Caco-2 (cell line): ENCODE results near the gene POGZ. TPM values are rescaled to one million over a fixed set of nuclear protein-coding genes. Genes with fewer than 3 reads are reported as not detected.

Source experiments
- BruUV-seq: library from RNA; stranded (reverse); fragments of 400-500 nt; replicated peaks from 2 replicates; lab custom pipeline; 2021; lab: Mats Ljungman, UMichigan
- CTCF ChIA-PET: fragments of 300-600 bp; sonication (Branson Sonifier 250); formaldehyde crosslinking; loops from one replicate; lab custom pipeline; 2022; ENCODE audit warnings: antibody characterized with exemption; lab: Charles Lee
- POLR2A ChIA-PET: fragments of 300-600 bp; sonication (Branson Sonifier 250); formaldehyde crosslinking; loops from one replicate; lab custom pipeline; 2022; ENCODE audit warnings: antibody characterized with exemption; lab: Charles Lee
- DNase-seq, 2 experiments: peaks; one replicate each; pipeline versions ENCODE4 v3.0.0 to v3.0.0-alpha.2; 2020 to 2022
- H3K27me3 ChIP-seq: replicated peaks from 2 replicates; pipeline ENCODE4 v1.6.0; 2011; ENCODE audit warnings: low read length; ENCODE audit not compliant: control insufficient read depth, insufficient read depth
- H3K36me3 ChIP-seq: 2 replicates; pipeline ENCODE4 v1.5.1; 2011; ENCODE audit warnings: low read length; ENCODE audit not compliant: control insufficient read depth, insufficient read depth
- H3K4me1 ChIP-seq: fragments of 250-450 bp; sonication (Bioruptor Pico); 2 replicates; pipeline ENCODE4 v1.5.1; 2020; ENCODE audit warnings: mild to moderate bottlenecking
- H3K4me3 ChIP-seq: 2 replicates; pipeline ENCODE4 v1.5.1; 2011; ENCODE audit warnings: low read depth, mild to moderate bottlenecking, control low read depth, low read length
- H3K9me3 ChIP-seq: fragments of 250-450 bp; sonication (Bioruptor Pico); 2 replicates; pipeline ENCODE4 v1.5.1; 2020; ENCODE audit warnings: mild to moderate bottlenecking, moderate library complexity
- H3K27ac Mint-ChIP-seq: one replicate; pipeline ENCODE4 v1.8.0; 2022; ENCODE audit warnings: mixed read lengths; ENCODE audit not compliant: unreplicated experiment
- H3K27me3 Mint-ChIP-seq: one replicate; pipeline ENCODE4 v1.8.0; 2022; ENCODE audit warnings: mixed read lengths; ENCODE audit not compliant: insufficient read depth, unreplicated experiment
- H3K36me3 Mint-ChIP-seq: one replicate; pipeline ENCODE4 v1.8.0; 2022; ENCODE audit warnings: mild to moderate bottlenecking, mixed read lengths; ENCODE audit not compliant: insufficient read depth, unreplicated experiment
- H3K4me1 Mint-ChIP-seq: one replicate; pipeline ENCODE4 v1.8.0; 2022; ENCODE audit warnings: low read depth, mixed read lengths; ENCODE audit not compliant: unreplicated experiment
- H3K4me3 Mint-ChIP-seq: one replicate; pipeline ENCODE4 v1.8.0; 2022; ENCODE audit warnings: mild to moderate bottlenecking, moderate library complexity, mixed read lengths; ENCODE audit not compliant: unreplicated experiment
- H3K9me3 Mint-ChIP-seq: one replicate; pipeline ENCODE4 v1.8.0; 2022; ENCODE audit warnings: mixed read lengths; ENCODE audit not compliant: unreplicated experiment
- intact Hi-C: fragments of 100-400 bp; cut with micrococcal nuclease; formaldehyde crosslinking; loops from one replicate; pipeline ENCODE4 v1.10.0; 2022; ENCODE audit not compliant: unreplicated experiment
- total RNA-seq: library from RNA; stranded (reverse); gene quantifications from 2 replicates; pipeline ENCODE4 v1.2.3, GENCODE V29; 2022
- TF ChIP-seq, protein P1 (sequence below), 2 experiments: fragments of 200-600 bp in 1 of 2; IDR thresholded peaks; 1 replicate in 1 of 2; 2 replicates in 1 of 2; pipeline versions ENCODE4 v1.5.1 to v1.8.0; 2011 to 2022; ENCODE audit warnings: antibody characterized with exemption in 1 of 2, control low read depth in 1 of 2, inconsistent platforms in 1 of 2, low read depth in 1 of 2, low read length in 1 of 2, mild to moderate bottlenecking in 1 of 2, moderate library complexity in 1 of 2; ENCODE audit not compliant: insufficient read depth in 1 of 2, severe bottlenecking in 1 of 2, unreplicated experiment in 1 of 2

POGZ gene
- total RNA-seq, 1 experiment from 2014 or later: 80.0 TPM

- BruUV-seq: no TSS peak
- Mint-ChIP-seq H3K9me3 (no peaks in the 10 kb centered on the region), H3K36me3 (no peaks in the 10 kb centered on the region), H3K27ac (no peak overlapping the region), H3K4me1 (peaks cover 30% of the 10 kb centered on the region), H3K4me3 (no peak overlapping the region), H3K27me3 (no peaks in the 10 kb centered on the region)
- H3K4me1 ChIP-seq: peaks cover 47% of the 10 kb centered on the region
- no peak for DNase-seq
- H3K9me3 ChIP-seq: no peaks in the 10 kb centered on the region
- no peaks in the 10 kb centered on the region for H3K36me3 ChIP-seq
- intact Hi-C loops: no loop called here
- CTCF ChIA-PET: no interaction called here
- POLR2A ChIA-PET: interaction anchor here (0.7 to 1.0 kb wide), 2 partner anchors 8 to 9 kb away, joined by 3 to 7 read pairs; no protein-coding TSS in a partner anchor
- TF ChIP-seq, protein P1, sequence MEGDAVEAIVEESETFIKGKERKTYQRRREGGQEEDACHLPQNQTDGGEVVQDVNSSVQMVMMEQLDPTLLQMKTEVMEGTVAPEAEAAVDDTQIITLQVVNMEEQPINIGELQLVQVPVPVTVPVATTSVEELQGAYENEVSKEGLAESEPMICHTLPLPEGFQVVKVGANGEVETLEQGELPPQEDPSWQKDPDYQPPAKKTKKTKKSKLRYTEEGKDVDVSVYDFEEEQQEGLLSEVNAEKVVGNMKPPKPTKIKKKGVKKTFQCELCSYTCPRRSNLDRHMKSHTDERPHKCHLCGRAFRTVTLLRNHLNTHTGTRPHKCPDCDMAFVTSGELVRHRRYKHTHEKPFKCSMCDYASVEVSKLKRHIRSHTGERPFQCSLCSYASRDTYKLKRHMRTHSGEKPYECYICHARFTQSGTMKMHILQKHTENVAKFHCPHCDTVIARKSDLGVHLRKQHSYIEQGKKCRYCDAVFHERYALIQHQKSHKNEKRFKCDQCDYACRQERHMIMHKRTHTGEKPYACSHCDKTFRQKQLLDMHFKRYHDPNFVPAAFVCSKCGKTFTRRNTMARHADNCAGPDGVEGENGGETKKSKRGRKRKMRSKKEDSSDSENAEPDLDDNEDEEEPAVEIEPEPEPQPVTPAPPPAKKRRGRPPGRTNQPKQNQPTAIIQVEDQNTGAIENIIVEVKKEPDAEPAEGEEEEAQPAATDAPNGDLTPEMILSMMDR (IDR thresholded peaks at IDR 0.05; ENCODE audit: insufficient read depth in 1 of 2, low read depth in 1 of 2, low read length in 1 of 2, severe bottlenecking in 1 of 2, unreplicated experiment in 1 of 2): no peak
- no peak overlapping the region for H3K4me3 ChIP-seq
- H3K27me3 ChIP-seq: no peaks in the 10 kb centered on the region
Measured at GRCh38 chr1:151504252-151504651, 45.0 kb upstream of the POGZ start.

DNA sequence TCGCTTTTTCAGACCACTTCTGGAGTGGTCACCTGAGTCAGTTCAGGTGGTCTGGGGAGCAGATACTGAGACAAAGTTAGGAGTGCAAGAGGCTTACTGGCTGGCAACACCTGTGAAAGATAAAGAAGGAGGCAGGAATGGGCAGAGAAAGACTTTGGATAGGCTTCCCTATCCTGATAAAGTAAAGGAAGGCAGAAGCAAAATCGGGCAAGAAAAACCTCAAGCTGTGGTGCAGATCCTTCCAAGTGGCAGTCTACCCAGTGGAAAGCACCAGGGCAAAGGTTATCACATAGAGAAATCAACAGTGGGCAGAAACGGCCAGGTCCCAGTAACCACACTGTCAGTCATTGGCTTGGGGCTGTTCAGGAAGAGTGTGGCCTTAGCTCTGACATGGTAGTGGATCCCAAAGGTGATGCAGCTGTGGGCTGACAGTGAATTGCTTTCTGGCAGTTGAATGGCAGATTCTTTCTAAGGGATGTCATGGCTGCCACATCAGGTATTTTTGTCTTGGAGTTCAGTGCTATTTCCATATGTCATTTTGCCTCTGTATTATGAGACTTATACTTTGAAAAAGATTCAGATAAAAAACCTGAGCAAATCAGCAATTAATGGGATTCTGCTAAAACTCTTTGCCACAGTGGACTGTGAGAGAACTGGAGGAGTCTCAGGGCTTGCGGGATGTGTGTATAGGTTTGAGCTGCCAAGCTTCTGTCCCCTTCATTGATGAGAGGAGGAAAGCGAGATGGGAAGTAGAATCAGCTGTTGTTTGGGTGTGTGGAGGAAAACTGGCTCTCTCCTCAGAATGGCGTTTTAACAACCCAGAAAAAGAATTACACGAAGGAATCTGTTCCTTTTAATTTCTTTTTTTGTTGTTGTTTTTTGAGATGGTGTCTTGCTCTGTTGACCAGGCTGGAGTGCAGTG, 43.8 kb upstream of the POGZ start:
- Histone ChIP-seq H3K4me3 (no peak overlapping the region), H3K4me1 (peaks cover 40% of the 10 kb centered on the region), H3K36me3 (no peaks in the 10 kb centered on the region), H3K27me3 (no peaks in the 10 kb centered on the region), H3K9me3 (no peaks in the 10 kb centered on the region)
- Mint-ChIP-seq H3K4me1 (peaks cover 30% of the 10 kb centered on the region), H3K9me3 (no peaks in the 10 kb centered on the region), H3K36me3 (no peaks in the 10 kb centered on the region), H3K27me3 (no peaks in the 10 kb centered on the region), H3K4me3 (peak overlapping the region; percentile 5), H3K27ac (peak overlapping the region; percentile 79)
- no TSS peak for BruUV-seq
- TF ChIP-seq, protein P1 (IDR thresholded peaks at IDR 0.05; ENCODE audit: insufficient read depth in 1 of 2, low read depth in 1 of 2, low read length in 1 of 2, severe bottlenecking in 1 of 2, unreplicated experiment in 1 of 2): no peak
- intact Hi-C loops: no loop called here
- ChIA-PET CTCF (no interaction called here), POLR2A (interaction anchor here (0.5 to 0.9 kb wide), 2 partner anchors 8 to 37 kb away, joined by 4 to 5 read pairs; partner anchors contain the start of genes CGN and TUFT1)
- DNase-seq: no peak

- Histone ChIP-seq H3K4me1 (peaks cover 40% of the 10 kb centered on the region), H3K36me3 (no peaks in the 10 kb centered on the region), H3K9me3 (no peaks in the 10 kb centered on the region), H3K4me3 (no peak overlapping the region), H3K27me3 (no peaks in the 10 kb centered on the region)
- intact Hi-C loops: no loop called here
- Mint-ChIP-seq H3K4me3 (peak overlapping the region; percentile 5), H3K9me3 (no peaks in the 10 kb centered on the region), H3K4me1 (peaks cover 26% of the 10 kb centered on the region), H3K36me3 (no peaks in the 10 kb centered on the region), H3K27ac (peak overlapping the region; percentile 79), H3K27me3 (no peaks in the 10 kb centered on the region)
- ChIA-PET POLR2A (interaction anchor here (0.5 to 0.9 kb wide), 3 partner anchors 9 to 57 kb away, joined by 4 to 7 read pairs (median 5); partner anchors contain the start of genes CGN and TUFT1), CTCF (interaction anchor here (0.6 to 0.7 kb wide), 2 partner anchors 12 to 1852 kb away, joined by 3 to 4 read pairs; no protein-coding TSS in a partner anchor)
- TF ChIP-seq, protein P1 (IDR thresholded peaks at IDR 0.05; ENCODE audit: insufficient read depth in 1 of 2, low read depth in 1 of 2, low read length in 1 of 2, severe bottlenecking in 1 of 2, unreplicated experiment in 1 of 2): no peak
- no TSS peak for BruUV-seq
- DNase-seq: no peak
Measured at GRCh38 chr1:151502035-151502700, 42.9 kb upstream of the POGZ start.
